Measurements from ENCODE around the gene ADAMTS7.
"Not testable (repeated sequence)": the region's sequence is repeated elsewhere in the genome, so short reads cannot be mapped to it uniquely, and the experiment has no call there.

ADAMTS7 gene

DNA sequence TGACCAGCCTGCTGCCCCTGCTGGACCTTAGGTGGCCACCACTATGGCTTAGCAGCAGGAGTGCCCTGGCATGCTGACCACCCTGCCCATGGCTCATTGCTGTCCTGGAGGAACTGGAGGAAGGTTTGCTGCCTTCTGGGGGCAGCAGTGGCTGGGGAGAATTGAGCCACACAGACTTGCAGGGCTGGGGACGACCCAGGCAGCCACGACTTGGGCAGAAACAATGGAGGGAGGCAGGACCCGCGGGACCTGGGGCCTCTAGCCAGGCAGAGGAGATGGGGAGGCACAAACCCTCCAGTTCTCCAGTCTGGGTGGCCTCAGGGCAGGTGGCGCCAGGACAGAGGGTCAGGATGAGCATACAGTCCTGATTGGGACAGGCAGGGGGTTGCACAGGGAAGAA lies 32.8 kb downstream of the ADAMTS7 start:
- TF ChIP-seq, protein P1, sequence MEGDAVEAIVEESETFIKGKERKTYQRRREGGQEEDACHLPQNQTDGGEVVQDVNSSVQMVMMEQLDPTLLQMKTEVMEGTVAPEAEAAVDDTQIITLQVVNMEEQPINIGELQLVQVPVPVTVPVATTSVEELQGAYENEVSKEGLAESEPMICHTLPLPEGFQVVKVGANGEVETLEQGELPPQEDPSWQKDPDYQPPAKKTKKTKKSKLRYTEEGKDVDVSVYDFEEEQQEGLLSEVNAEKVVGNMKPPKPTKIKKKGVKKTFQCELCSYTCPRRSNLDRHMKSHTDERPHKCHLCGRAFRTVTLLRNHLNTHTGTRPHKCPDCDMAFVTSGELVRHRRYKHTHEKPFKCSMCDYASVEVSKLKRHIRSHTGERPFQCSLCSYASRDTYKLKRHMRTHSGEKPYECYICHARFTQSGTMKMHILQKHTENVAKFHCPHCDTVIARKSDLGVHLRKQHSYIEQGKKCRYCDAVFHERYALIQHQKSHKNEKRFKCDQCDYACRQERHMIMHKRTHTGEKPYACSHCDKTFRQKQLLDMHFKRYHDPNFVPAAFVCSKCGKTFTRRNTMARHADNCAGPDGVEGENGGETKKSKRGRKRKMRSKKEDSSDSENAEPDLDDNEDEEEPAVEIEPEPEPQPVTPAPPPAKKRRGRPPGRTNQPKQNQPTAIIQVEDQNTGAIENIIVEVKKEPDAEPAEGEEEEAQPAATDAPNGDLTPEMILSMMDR (IDR thresholded peaks at IDR 0.05; ENCODE audit: control insufficient read depth, insufficient read depth, low read depth, low read length, missing control alignments), result no peak
- H3K4me3 ChIP-seq (ENCODE audit: control insufficient read depth, low read depth, low read length), result no peak overlapping the region
- no peak for DNase-seq (ENCODE audit: low read depth)

DNA sequence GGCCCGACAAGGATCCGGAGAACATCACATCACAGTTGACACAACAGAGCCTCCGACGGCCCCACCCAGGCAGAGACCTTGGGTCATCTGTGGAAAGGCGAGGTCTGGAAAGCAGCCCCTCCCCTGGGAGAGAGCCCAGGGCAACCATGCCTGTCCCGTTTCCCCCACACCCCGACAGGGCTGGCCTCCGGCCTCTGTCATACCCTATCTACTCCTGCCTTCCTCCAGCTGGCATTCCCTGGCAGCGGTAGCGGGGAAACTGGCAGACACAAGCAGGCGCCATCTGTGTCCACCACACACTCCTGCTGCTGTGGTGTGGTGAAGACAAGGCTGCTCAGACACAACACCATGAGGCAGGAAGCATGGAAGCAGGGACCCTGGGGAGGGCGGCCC lies 33.3 kb downstream of the ADAMTS7 start:
- not testable (repeated sequence) for H3K4me3 ChIP-seq (ENCODE audit: control insufficient read depth, low read depth, low read length); DNase-seq (ENCODE audit: low read depth)

DNA sequence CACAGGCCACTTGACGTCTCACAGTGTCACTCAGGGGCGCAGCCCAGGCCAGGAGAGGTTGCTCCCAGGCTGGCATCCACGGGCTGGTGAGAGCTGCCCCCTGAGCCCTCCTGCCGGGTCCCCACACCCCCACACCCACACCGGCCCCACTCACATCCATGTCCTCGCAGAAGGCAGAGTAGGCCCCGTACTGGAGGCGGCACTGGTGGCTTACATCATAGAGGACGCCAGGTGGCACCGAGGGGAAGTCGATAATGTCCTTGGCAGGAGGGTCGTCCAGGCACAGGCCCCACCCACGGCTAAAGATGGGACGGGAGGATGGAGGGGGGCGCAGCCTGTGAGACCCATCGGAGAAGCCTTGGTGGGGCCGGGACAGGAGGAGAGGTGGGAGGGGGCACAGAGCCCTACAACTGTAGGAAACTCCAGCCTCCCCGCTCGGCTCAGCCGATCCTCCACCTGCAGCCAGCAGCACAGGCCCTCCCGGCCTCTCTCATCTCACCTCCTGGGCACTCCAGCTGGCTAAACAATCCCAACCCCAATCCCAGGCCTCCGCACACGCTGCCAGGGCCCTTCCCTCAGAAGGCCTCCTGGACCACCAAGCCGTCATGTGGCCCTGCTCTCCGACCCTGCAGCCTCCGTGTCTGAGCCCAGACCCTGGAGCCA lies 33.8 kb downstream of the ADAMTS7 start:
- H3K4me3 ChIP-seq (ENCODE audit: control insufficient read depth, low read depth, low read length), result not testable (repeated sequence)

DNA sequence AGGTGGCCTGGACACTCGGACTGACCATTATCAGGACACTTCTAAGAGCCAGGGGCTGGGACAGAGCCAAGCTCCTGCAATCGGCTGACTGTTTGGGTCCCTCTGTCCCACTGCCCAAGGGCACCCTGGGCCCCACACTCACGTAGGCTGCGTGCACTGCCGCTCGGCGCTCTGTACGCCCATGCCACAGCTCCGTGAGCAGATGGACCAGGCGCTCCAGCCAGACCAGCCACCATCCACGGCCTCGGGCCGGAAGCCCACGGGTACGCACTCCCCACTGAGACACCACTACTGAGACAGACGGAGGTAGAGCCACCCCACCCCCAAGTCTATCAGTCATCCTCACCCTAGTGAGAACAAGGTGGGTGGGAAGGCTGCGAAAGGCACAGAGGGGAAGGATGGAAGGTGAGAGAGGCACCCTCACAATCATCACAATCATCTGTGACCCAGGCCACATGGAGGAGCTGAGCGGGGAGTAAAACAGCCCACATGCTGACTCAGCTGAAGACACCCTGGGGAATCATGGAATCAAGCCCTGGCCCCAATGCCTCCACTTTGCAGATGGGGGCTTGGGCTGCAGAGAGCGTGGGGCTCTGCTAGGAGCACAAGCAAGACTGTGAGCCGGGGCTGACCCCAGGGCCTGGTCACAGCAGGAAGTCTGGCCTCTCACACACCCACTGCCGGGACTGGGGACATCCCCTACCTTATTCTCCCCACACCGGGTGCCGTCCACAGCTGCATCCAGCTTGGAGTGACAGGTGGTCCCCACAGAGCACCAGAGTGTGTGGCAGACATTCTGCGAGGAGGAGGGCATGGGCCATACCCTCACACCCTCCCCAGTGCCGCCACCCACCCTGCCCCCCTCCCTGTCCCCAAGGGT lies 35.0 kb downstream of the ADAMTS7 start:
- not testable (repeated sequence) for DNase-seq (ENCODE audit: low read depth); H3K4me3 ChIP-seq (ENCODE audit: control insufficient read depth, low read depth, low read length)

More for the DNA sequence above, 33.8 kb downstream of the ADAMTS7 start:
- not testable (repeated sequence) for DNase-seq (ENCODE audit: low read depth)

DNA sequence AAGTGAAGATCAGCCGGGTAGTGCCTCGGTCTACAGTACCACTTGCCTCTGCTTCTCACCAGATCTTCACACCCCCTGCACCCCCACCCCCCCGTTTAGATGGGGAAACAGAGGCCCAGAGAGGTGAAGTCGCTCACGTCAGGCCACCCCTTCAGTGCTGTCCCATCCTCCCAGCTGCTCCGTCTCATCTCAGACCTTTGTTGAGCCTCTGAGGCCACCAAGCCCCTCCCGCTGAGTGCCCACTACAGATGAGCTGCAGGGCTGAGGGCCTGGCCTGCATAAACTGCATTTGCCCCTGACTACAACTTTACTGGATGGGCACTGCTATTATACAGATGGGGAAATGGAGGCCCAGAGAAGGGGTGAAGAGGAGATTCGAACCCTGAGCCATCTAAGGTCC lies 35.8 kb downstream of the ADAMTS7 start:
- H3K4me3 ChIP-seq (ENCODE audit: control insufficient read depth, low read depth, low read length), result no peak overlapping the region
- TF ChIP-seq, protein P1 (IDR thresholded peaks at IDR 0.05; ENCODE audit: control insufficient read depth, insufficient read depth, low read depth, low read length, missing control alignments), result no peak
- no peak for DNase-seq (ENCODE audit: low read depth)

DNA sequence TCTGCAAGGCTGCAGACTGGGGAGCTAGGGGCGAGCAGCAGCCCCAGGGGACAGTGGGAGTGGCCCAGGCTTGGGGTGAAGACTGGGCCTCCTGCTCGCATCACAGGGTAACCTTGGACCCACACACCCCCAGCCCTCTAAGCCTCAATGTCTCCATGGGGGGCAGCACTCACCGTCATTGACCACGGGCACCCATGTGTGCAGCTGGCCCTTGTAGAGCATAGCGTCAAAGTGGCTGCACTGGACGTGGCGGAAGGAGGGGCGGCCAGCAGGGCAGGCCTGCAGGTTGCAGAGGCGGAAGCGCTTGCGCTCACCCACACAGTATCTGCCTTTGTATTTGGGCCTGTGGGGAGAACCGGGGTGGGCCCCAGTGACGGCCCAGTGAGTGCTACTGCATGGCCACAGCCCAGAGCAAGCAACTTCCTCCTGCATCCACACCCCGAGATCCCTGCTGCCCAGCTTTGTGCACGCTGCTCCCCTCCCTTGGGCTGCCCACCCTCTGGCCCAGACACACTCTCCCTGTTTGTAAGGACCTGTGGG lies 36.7 kb downstream of the ADAMTS7 start:
- DNase-seq (ENCODE audit: low read depth); H3K4me3 ChIP-seq (ENCODE audit: control insufficient read depth, low read depth, low read length): not testable (repeated sequence)

DNA sequence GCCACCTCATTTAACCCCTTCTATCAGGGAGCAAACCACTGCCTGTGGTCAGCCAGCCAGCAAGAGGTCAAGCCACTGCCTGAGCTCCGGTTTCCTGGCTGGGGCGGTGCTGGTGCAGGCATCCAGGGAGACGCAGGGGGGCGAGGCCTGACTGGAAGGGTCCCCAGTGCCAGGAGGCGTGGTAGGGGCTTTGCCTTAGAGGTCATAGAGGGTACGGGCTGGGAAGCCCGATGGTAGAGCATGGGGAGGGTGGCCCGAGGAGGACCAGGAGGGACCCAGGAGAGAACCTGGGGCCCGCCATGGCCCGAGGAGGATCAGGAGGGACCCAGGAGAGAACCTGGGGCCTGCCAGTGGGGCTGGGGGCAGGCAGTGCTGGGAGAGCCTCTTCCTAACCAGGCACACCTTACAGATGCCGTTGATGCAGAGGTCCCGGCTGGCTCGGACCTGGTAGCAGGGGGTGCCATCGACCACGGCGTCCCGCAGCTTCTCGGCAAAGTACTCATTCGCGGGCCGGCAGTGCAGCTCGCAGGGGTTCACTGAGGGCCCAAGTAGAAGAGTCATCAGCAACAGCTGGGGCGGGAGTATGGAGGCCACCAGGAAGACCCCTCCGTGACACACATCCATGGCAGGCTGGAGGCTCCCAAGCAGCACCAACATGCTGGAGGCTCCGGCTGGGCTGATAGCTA lies 37.4 kb downstream of the ADAMTS7 start:
- not testable (repeated sequence) for H3K4me3 ChIP-seq (ENCODE audit: control insufficient read depth, low read depth, low read length)

DNA sequence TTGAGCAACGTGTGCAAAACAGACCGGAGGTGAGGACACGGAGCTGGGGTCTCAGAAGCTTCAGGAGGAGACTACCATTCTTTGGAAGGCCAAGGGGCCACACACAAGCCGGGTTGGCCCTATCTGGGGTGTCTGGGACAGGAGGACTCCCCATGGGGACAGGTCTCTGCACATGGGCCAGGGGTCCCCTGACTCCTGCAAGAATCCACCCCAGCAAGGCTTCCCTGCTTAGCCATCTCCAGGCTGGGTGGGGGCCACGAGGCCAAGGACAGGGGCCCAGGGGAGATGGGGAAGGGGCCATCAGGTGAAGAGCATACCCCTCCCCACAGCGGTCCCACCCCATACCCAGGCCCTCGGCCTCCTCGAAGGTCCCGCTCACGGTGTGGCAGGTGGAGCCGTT lies 38.5 kb downstream of the ADAMTS7 start:
- no peak for DNase-seq (ENCODE audit: low read depth)
- TF ChIP-seq, protein P1 (IDR thresholded peaks at IDR 0.05; ENCODE audit: control insufficient read depth, insufficient read depth, low read depth, low read length, missing control alignments), result no peak
- no peak overlapping the region for H3K4me3 ChIP-seq (ENCODE audit: control insufficient read depth, low read depth, low read length)

More for the DNA sequence above, 37.4 kb downstream of the ADAMTS7 start:
- not testable (repeated sequence) for DNase-seq (ENCODE audit: low read depth)

DNA sequence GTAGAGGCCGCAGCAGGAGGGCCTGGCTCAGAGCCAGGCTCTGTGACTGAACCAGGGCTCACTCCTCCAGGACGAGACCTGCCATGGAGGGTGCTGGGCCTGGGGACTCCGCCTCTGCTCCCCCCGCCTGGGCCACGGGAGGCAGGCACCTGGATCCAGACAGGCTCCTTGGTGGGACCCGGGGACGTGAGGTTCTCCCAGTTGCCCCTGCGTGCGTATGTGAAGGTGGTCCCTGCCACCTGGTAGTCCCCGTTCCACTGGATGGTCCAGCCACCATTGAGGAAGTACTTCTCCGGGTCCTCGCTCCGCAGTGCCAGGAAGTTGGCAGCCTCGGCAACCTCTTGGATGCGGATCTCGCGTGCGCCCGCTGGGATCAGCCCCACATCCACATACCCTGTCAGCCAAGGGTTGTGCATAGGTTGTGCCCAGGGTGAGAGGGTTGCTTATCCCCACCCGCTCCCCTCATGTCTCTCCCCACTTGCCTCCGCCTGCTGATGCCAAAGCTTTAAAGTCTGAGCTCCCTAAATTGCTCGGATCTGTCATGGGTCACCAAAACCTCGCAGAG lies 39.7 kb downstream of the ADAMTS7 start:
- not testable (repeated sequence) for DNase-seq (ENCODE audit: low read depth); H3K4me3 ChIP-seq (ENCODE audit: control insufficient read depth, low read depth, low read length)

DNA sequence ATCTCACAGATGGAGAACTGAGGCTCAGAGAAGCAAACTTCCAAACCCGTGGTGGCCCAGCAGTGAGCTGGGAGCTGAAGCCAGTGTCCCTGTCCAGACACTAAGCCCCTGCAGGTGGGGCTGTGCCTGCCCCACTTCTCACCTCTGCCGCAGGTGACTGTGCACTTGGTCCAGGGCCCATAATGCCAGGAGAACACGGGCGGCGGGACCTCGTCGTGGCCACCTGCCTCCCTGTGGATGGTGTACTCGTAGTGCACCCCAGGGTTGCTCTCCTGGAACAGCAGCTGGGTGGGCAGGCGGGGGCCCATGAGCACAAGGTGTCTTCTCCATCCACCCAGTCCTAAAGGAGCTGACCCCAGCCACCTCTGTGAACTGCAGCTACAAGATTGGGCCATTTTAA lies 40.2 kb downstream of the ADAMTS7 start:
- DNase-seq (ENCODE audit: low read depth); H3K4me3 ChIP-seq (ENCODE audit: control insufficient read depth, low read depth, low read length): not testable (repeated sequence)

DNA sequence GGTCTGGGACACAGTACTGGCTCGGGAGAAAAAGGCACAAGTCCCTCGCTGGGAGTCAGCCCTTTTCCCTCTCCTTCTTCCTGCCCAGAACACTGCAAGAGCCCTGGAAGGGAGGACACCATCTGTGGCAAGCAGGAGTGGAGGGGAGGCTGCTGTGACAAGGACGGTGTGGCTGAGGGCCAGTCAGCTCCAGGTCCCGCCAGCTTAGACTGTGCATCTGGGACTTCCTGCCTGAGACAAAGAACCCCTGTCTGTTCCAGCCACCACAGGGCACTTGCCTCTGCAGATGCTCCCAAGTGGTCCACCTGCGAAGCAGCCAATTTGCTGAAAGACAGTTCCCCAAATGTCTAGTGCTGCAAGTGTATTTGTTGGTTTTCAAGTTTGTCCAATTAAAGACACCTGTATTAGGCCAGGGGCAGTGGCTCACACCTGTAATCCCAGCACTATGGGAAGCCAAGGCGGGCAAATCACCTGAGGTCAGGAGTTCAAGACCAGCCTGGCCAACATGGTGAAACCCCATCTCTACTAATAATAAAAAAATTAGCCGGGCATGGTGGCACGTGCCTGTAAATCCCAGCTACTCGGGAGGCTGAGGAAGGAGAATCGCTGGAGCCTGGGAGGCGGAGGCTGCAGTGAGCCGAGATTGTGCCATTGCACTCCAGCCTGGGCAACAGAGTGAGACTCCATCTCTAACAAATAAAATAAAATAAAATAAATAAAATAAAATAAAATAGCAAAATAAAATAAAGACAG lies 41.6 kb downstream of the ADAMTS7 start:
- not testable (repeated sequence) for H3K4me3 ChIP-seq (ENCODE audit: control insufficient read depth, low read depth, low read length); DNase-seq (ENCODE audit: low read depth)

Data from AG09309 (cell line).